PC-3 (cell line): Measurements from ENCODE around the gene UTP20. TPM values are rescaled to one million over a fixed set of nuclear protein-coding genes. Genes with fewer than 3 reads are reported as not detected.
"Not testable (repeated sequence)": the region's sequence is repeated elsewhere in the genome, so short reads cannot be mapped to it uniquely, and the experiment has no call there.

ENCODE experiments used
- ATAC-seq: fragments of 200-7000 bp; cut with Tn5 transposase; 2 replicates; pipeline ENCODE4 v1.9.1; 2020; ENCODE audit warnings: mild to moderate bottlenecking, moderate library complexity
- BruUV-seq: library from RNA; stranded (reverse); fragments of 400-500 nt; replicated peaks from 2 replicates; lab custom pipeline; 2021; lab: Mats Ljungman, UMichigan
- CTCF ChIA-PET: fragments of 300-600 bp; sonication (Branson Sonifier 250); formaldehyde crosslinking; loops from one replicate; lab custom pipeline; 2022; ENCODE audit warnings: antibody characterized with exemption; lab: Charles Lee
- POLR2A ChIA-PET: fragments of 300-600 bp; sonication (Branson Sonifier 250); formaldehyde crosslinking; loops from one replicate; lab custom pipeline; 2022; ENCODE audit warnings: antibody characterized with exemption; ENCODE audit not compliant: unreplicated experiment; lab: Charles Lee
- DNase-seq: peaks from one replicate; pipeline ENCODE4 v3.0.0-alpha.2; 2015
- H2AFZ ChIP-seq: fragments of 300-600 bp; sonication (generic); 2 replicates; pipeline ENCODE4 v1.6.0; 2016; ENCODE audit warnings: antibody characterized with exemption, low read length
- H3F3A ChIP-seq: fragments of 300-600 bp; sonication (generic); one replicate; pipeline ENCODE4 v1.6.0; 2017; ENCODE audit warnings: antibody characterized with exemption, low read length, control low read depth, mild to moderate bottlenecking; ENCODE audit not compliant: unreplicated experiment
- H3K27ac ChIP-seq: fragments of 300-600 bp; sonication (generic); 2 replicates; pipeline ENCODE4 v1.5.1; 2016; ENCODE audit warnings: mild to moderate bottlenecking, low read length
- H3K27me3 ChIP-seq: fragments of 300-600 bp; sonication (generic); 2 replicates; pipeline ENCODE4 v1.6.1; 2016; ENCODE audit warnings: low read length, mixed read lengths
- H3K36me3 ChIP-seq: fragments of 300-600 bp; sonication (generic); 2 replicates; pipeline ENCODE4 v1.6.1; 2016; ENCODE audit warnings: low read depth, mixed run types, low read length, mixed read lengths
- H3K4me1 ChIP-seq: fragments of 300-600 bp; sonication (generic); 2 replicates; pipeline ENCODE4 v1.5.1; 2016; ENCODE audit warnings: low read length; ENCODE audit not compliant: insufficient read depth
- H3K4me2 ChIP-seq: fragments of 300-600 bp; sonication (generic); 2 replicates; pipeline ENCODE4 v1.6.0; 2016; ENCODE audit warnings: low read length
- H3K4me3 ChIP-seq: fragments of 300-600 bp; sonication (generic); 2 replicates; pipeline ENCODE4 v1.5.1; 2016; ENCODE audit warnings: mild to moderate bottlenecking, low read length, mixed read lengths
- H3K79me2 ChIP-seq: fragments of 300-600 bp; sonication (generic); 2 replicates; pipeline ENCODE4 v1.6.1; 2017; ENCODE audit warnings: low read length, mixed read lengths
- H3K9ac ChIP-seq: fragments of 300-600 bp; sonication (generic); 2 replicates; pipeline ENCODE4 v1.6.0; 2016; ENCODE audit warnings: mild to moderate bottlenecking, low read length
- H3K9me2 ChIP-seq: fragments of 300-600 bp; sonication (generic); replicated peaks from 2 replicates; pipeline ENCODE4 v1.6.1; 2016; ENCODE audit warnings: mixed run types, low read length, mixed read lengths
- H3K9me3 ChIP-seq: fragments of 300-600 bp; sonication (generic); 2 replicates; pipeline ENCODE4 v1.6.1; 2016; ENCODE audit warnings: low read length, mixed read lengths
- H4K20me1 ChIP-seq: fragments of 300-600 bp; sonication (generic); 2 replicates; pipeline ENCODE4 v1.6.1; 2016; ENCODE audit warnings: low read length, mixed read lengths
- EZH2 ChIP-seq: fragments of 300-600 bp; sonication (generic); IDR thresholded peaks from one replicate; pipeline ENCODE4 v1.6.1; 2017; ENCODE audit warnings: antibody characterized with exemption, mild to moderate bottlenecking, low read length; ENCODE audit not compliant: unreplicated experiment
- EZH2phosphoT487 ChIP-seq: fragments of 300-600 bp; sonication (generic); IDR thresholded peaks from 2 replicates; pipeline ENCODE4 v1.6.1; 2018; ENCODE audit warnings: mild to moderate bottlenecking, antibody characterized with exemption, low read length, borderline replicate concordance
- intact Hi-C: fragments of 100-400 bp; cut with micrococcal nuclease; formaldehyde crosslinking; loops from 2 replicates; pipeline ENCODE4 v1.9.0; 2023
- total RNA-seq: library from RNA; depleted of rRNA; stranded (reverse); fragments of >200 nt; gene quantifications from 2 replicates; pipeline ENCODE4 v1.2.3, GENCODE V29; 2014
- TF ChIP-seq, protein P1 (sequence below): fragments of 300-600 bp; sonication (generic); conservative IDR thresholded peaks from 2 replicates; pipeline ENCODE4 v1.5.1; 2017; ENCODE audit warnings: antibody characterized with exemption, low read depth, mild to moderate bottlenecking, low read length

Gene UTP20
- total RNA-seq, 1 experiment from 2014 or later = 31.3 TPM

DNA sequence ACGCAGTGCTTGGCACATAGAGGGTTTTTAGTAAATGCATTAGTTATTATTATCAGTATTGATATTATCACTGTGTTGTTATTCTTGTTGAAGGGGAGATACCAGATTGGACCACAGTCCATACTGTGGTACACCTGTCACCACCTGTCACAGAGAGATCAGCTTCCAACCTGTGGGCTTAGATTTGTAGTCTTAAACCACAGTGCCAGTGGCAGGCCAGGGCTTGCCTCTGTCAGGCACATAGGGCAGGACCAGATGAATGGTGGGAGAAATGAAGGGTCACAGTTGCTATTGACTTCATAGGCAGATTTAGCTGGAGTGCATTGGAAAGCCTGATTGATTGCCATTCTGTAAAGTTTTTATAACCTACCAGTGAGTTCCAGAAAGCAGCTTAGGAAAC lies 92.5 kb downstream of the UTP20 start:
- Histone ChIP-seq H2AFZ (no peak overlapping the region), H3K4me3 (no peak overlapping the region), H3K36me3 (peaks cover 55% of the 10 kb centered on the region), H3K79me2 (no peaks in the 10 kb centered on the region), H3K9ac (no peak overlapping the region), H3K4me1 (no peaks in the 10 kb centered on the region), H3F3A (no peaks in the 10 kb centered on the region), H3K27me3 (no peaks in the 10 kb centered on the region), H3K9me2 (no peaks in the 10 kb centered on the region), H3K9me3 (no peaks in the 10 kb centered on the region), H3K4me2 (no peak overlapping the region), H3K27ac (no peak overlapping the region), H4K20me1 (no peaks in the 10 kb centered on the region)
- intact Hi-C loops = no loop called here
- TF ChIP-seq EZH2 (no peak), EZH2phosphoT487 (no peak)
- TF ChIP-seq, protein P1, sequence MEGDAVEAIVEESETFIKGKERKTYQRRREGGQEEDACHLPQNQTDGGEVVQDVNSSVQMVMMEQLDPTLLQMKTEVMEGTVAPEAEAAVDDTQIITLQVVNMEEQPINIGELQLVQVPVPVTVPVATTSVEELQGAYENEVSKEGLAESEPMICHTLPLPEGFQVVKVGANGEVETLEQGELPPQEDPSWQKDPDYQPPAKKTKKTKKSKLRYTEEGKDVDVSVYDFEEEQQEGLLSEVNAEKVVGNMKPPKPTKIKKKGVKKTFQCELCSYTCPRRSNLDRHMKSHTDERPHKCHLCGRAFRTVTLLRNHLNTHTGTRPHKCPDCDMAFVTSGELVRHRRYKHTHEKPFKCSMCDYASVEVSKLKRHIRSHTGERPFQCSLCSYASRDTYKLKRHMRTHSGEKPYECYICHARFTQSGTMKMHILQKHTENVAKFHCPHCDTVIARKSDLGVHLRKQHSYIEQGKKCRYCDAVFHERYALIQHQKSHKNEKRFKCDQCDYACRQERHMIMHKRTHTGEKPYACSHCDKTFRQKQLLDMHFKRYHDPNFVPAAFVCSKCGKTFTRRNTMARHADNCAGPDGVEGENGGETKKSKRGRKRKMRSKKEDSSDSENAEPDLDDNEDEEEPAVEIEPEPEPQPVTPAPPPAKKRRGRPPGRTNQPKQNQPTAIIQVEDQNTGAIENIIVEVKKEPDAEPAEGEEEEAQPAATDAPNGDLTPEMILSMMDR = no peak
- no peak for DNase-seq
- BruUV-seq = no TSS peak
- POLR2A ChIA-PET = no interaction called here
- no peak for ATAC-seq
- CTCF ChIA-PET = interaction anchor here (0.7 kb wide), 1 partner anchor 1548 kb away, joined by 3 read pairs; no protein-coding TSS in a partner anchor

DNA sequence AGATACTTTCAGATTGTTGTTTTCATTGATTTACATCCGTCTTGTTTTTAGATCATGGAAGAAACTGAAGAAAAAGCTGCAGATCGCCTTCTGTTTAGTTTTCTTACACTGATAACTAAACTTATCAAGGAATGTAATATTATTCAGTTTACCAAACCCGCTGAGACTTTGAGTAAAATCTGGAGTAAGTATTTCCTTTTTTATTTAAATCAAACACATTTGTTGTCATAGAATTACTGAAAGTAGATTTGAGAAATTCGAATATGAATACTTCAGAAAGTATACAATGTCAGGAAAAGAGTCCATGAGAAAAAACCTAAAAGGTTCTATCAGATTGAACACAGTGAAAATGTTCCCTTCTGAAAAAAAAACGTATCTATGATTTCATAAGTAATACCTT lies 95.7 kb downstream of the UTP20 start:
- H2AFZ ChIP-seq = no peak overlapping the region
- no peak for ATAC-seq
- no peaks in the 10 kb centered on the region for H3K27me3 ChIP-seq
- no peak for TF ChIP-seq EZH2phosphoT487
- TF ChIP-seq, protein P1 = no peak
- TF ChIP-seq EZH2 = no peak
- H3K9me3 ChIP-seq = no peaks in the 10 kb centered on the region
- H3F3A ChIP-seq = no peaks in the 10 kb centered on the region
- no peak overlapping the region for H3K27ac ChIP-seq
- ChIA-PET CTCF (no interaction called here), POLR2A (no interaction called here)
- no peak overlapping the region for H3K4me3 ChIP-seq
- no peak overlapping the region for H3K9ac ChIP-seq
- no peaks in the 10 kb centered on the region for H3K79me2 ChIP-seq
- no peaks in the 10 kb centered on the region for H4K20me1 ChIP-seq
- H3K9me2 ChIP-seq = no peaks in the 10 kb centered on the region
- H3K4me2 ChIP-seq = no peak overlapping the region
- no TSS peak for BruUV-seq
- H3K36me3 ChIP-seq = peaks cover 56% of the 10 kb centered on the region
- intact Hi-C loops = no loop called here
- H3K4me1 ChIP-seq = no peaks in the 10 kb centered on the region
- no peak for DNase-seq

DNA sequence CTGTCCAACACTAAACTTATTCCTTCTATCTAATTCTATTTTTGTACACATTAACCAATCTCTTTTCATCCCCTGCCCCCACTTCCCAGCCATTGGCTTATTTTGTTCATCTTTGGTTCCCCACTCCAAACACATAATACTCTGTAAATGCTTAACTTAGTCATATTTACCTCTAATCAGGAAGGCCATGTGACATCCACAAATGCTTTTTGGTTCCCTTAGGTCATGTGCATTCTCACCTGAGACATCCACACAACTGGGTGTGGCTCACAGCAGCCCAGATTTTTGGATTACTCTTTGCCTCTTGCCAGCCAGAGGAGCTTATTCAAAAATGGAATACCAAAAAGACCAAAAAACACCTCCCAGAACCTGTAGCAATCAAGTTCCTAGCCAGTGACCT lies 99.2 kb downstream of the UTP20 start:
- ChIA-PET POLR2A (no interaction called here), CTCF (no interaction called here)
- no TSS peak for BruUV-seq
- H3K4me3 ChIP-seq = no peak overlapping the region
- H3K9me3 ChIP-seq = no peaks in the 10 kb centered on the region
- ATAC-seq = no peak
- intact Hi-C loops = no loop called here
- no peak overlapping the region for H2AFZ ChIP-seq
- no peaks in the 10 kb centered on the region for H3K27me3 ChIP-seq
- no peaks in the 10 kb centered on the region for H3F3A ChIP-seq
- DNase-seq = no peak
- H4K20me1 ChIP-seq = no peaks in the 10 kb centered on the region
- no peaks in the 10 kb centered on the region for H3K4me1 ChIP-seq
- H3K36me3 ChIP-seq = peaks cover 41% of the 10 kb centered on the region
- no peak overlapping the region for H3K4me2 ChIP-seq
- no peak overlapping the region for H3K9ac ChIP-seq
- H3K27ac ChIP-seq = no peak overlapping the region
- no peaks in the 10 kb centered on the region for H3K79me2 ChIP-seq
- no peaks in the 10 kb centered on the region for H3K9me2 ChIP-seq
- TF ChIP-seq EZH2 (no peak), EZH2phosphoT487 (no peak)
- TF ChIP-seq, protein P1 = no peak

GRCh38 chr12:101391181-101391580 lies 111.3 kb downstream of the UTP20 start:
- H4K20me1 ChIP-seq, POLR2A ChIA-PET, H3K27me3 ChIP-seq, H3K4me2 ChIP-seq, H3K9me3 ChIP-seq, H2AFZ ChIP-seq, CTCF ChIA-PET, H3K9ac ChIP-seq, H3K27ac ChIP-seq, H3K9me2 ChIP-seq, DNase-seq, ATAC-seq, H3F3A ChIP-seq, intact Hi-C loops, H3K4me1 ChIP-seq, H3K4me3 ChIP-seq, BruUV-seq, H3K79me2 ChIP-seq: not testable (repeated sequence)
- peaks cover 46% of the 10 kb centered on the region for H3K36me3 ChIP-seq
